Neuronal stem cell (in vitro differentiated cells): ENCODE results near the gene ITSN2.

Experiments used
- DNase-seq: peaks from one replicate; pipeline ENCODE4 v3.0.0-alpha.2; 2013; ENCODE audit warnings: low spot score
- H2AFZ ChIP-seq: one replicate; pipeline ENCODE4 v1.6.1; 2013; ENCODE audit warnings: mild to moderate bottlenecking, low read length, inconsistent platforms
- H2AK5ac ChIP-seq: 2 replicates; pipeline ENCODE4 v1.6.1; 2013; ENCODE audit warnings: low read depth, mild to moderate bottlenecking, inconsistent platforms, low read length, moderate library complexity, mixed read lengths
- H2BK120ac ChIP-seq: 2 replicates; pipeline ENCODE4 v1.6.1; 2013; ENCODE audit warnings: low read depth, mild to moderate bottlenecking, inconsistent platforms, low read length, moderate library complexity, mixed read lengths
- H2BK12ac ChIP-seq: one replicate; pipeline ENCODE4 v1.6.1; 2013; ENCODE audit warnings: low read length, inconsistent platforms
- H2BK15ac ChIP-seq: 2 replicates; pipeline ENCODE4 v1.6.1; 2013; ENCODE audit warnings: mild to moderate bottlenecking, low read length, inconsistent platforms, mixed read lengths
- H2BK5ac ChIP-seq: one replicate; pipeline ENCODE4 v1.6.1; 2013; ENCODE audit warnings: inconsistent platforms, mild to moderate bottlenecking, low read length, moderate library complexity
- H3K14ac ChIP-seq: one replicate; pipeline ENCODE4 v1.6.1; 2013; ENCODE audit warnings: low read length, inconsistent platforms
- H3K18ac ChIP-seq: 2 replicates; pipeline ENCODE4 v1.6.1; 2013; ENCODE audit warnings: low read length, inconsistent platforms
- H3K23ac ChIP-seq: 2 replicates; pipeline ENCODE4 v1.6.1; 2013; ENCODE audit warnings: low read depth, mild to moderate bottlenecking, mixed read lengths, low read length, inconsistent platforms; ENCODE audit not compliant: poor library complexity
- H3K27ac ChIP-seq: replicated peaks from 3 replicates; pipeline ENCODE4 v1.5.1; 2013; ENCODE audit warnings: low read length, inconsistent platforms
- H3K27me3 ChIP-seq, 3 experiments: 2 replicates each; pipeline ENCODE4 v1.6.1; 2013; ENCODE audit warnings: low read length in 3 of 3, mild to moderate bottlenecking in 2 of 3, inconsistent platforms in 1 of 3, low read depth in 1 of 3, mixed read lengths in 1 of 3, moderate library complexity in 1 of 3; ENCODE audit not compliant: control insufficient read depth in 3 of 3, insufficient read depth in 3 of 3
- H3K36me3 ChIP-seq, 2 donors: replicated peaks in 1 of 2; 2 replicates each; pipeline ENCODE4 v1.6.1; 2013; ENCODE audit warnings: low read length in 2 of 2; ENCODE audit not compliant: control insufficient read depth in 2 of 2, insufficient read depth in 2 of 2
- H3K4ac ChIP-seq: 2 replicates; pipeline ENCODE4 v1.6.1; 2013; ENCODE audit warnings: inconsistent platforms, mild to moderate bottlenecking, low read length, moderate library complexity
- H3K4me1 ChIP-seq, 2 donors: 1 replicate in 1 of 2; 2 replicates in 1 of 2; pipeline ENCODE4 v1.6.1; 2013; ENCODE audit warnings: low read length in 2 of 2, low read depth in 1 of 2; ENCODE audit not compliant: control insufficient read depth in 2 of 2, insufficient read depth in 1 of 2
- H3K4me2 ChIP-seq: one replicate; pipeline ENCODE4 v1.6.1; 2013; ENCODE audit warnings: mild to moderate bottlenecking, low read length, inconsistent platforms; ENCODE audit not compliant: insufficient read depth, poor library complexity, severe bottlenecking
- H3K4me3 ChIP-seq, 2 donors: 2 replicates each; pipeline ENCODE4 v1.5.1; 2013; ENCODE audit warnings: low read length in 2 of 2, mild to moderate bottlenecking in 2 of 2, inconsistent platforms in 1 of 2, moderate library complexity in 1 of 2
- H3K79me1 ChIP-seq: one replicate; pipeline ENCODE4 v1.6.1; 2013; ENCODE audit warnings: low read depth, mild to moderate bottlenecking, inconsistent platforms, low read length, moderate library complexity
- H3K9ac ChIP-seq: one replicate; pipeline ENCODE4 v1.6.1; 2013; ENCODE audit warnings: mild to moderate bottlenecking, low read depth, low read length, inconsistent platforms; ENCODE audit not compliant: poor library complexity
- H3K9me3 ChIP-seq, 2 donors: replicated peaks in 1 of 2; 2 replicates each; pipeline versions ENCODE3 to v1.6.1; 2013; ENCODE audit warnings: low read length in 2 of 2, mild to moderate bottlenecking in 2 of 2, inconsistent platforms in 1 of 2, low read depth in 1 of 2, mixed read lengths in 1 of 2, moderate library complexity in 1 of 2; ENCODE audit not compliant: control insufficient read depth in 2 of 2, insufficient read depth in 1 of 2
- H4K8ac ChIP-seq: one replicate; pipeline ENCODE4 v1.6.1; 2013; ENCODE audit warnings: low read depth, mild to moderate bottlenecking, inconsistent platforms, low read length, moderate library complexity
- H4K91ac ChIP-seq: one replicate; pipeline ENCODE4 v1.6.1; 2013; ENCODE audit warnings: low read length, low read depth, mild to moderate bottlenecking, inconsistent platforms; ENCODE audit not compliant: poor library complexity
- WGBS, 2 donors: extraction: QIAGEN DNeasy Blood & Tissue Kit; methylation state at CpG; one replicate each; pipeline ENCODE4 v1.1.7; 2013; ENCODE audit warnings: missing lambda C conversion rate in 2 of 2, mixed read lengths in 1 of 2; ENCODE audit not compliant: insufficient read length in 2 of 2, insufficient replicate concordance in 1 of 2; ENCODE audit errors: extremely low coverage in 2 of 2; 5-methylcytosine and 5-hydroxymethylcytosine counted together

The ITSN2 gene

GRCh38 chr2:24176326-24176725 is 184.0 kb downstream of the ITSN2 start:
- Histone ChIP-seq H3K27me3 (peaks cover 0 to 11% (median 0%) of the 10 kb centered on the region in 3 experiments), H2BK5ac (no peak overlapping the region), H2BK12ac (no peak overlapping the region), H3K79me1 (no peaks in the 10 kb centered on the region), H3K27ac (no peak overlapping the region), H3K4me3 (no peak overlapping the region), H3K23ac (no peak overlapping the region), H2BK15ac (no peak overlapping the region), H4K8ac (no peak overlapping the region), H3K4me2 (no peak overlapping the region), H3K9ac (no peak overlapping the region), H2AFZ (no peak overlapping the region), H3K9me3 (no peaks in the 10 kb centered on the region), H3K36me3 (no peaks in the 10 kb centered on the region), H2BK120ac (no peak overlapping the region), H3K4me1 (no peaks in the 10 kb centered on the region), H2AK5ac (no peak overlapping the region), H3K14ac (no peak overlapping the region), H3K4ac (no peak overlapping the region), H4K91ac (no peak overlapping the region), H3K18ac (no peak overlapping the region)
- no peak for DNase-seq
- no CpG with 5 or more reads among the region's 1 CpG for WGBS, 2 donors

- H3K79me1 ChIP-seq = no peaks in the 10 kb centered on the region
- H3K14ac ChIP-seq = no peak overlapping the region
- no peak overlapping the region for H4K91ac ChIP-seq
- no peak overlapping the region for H2BK12ac ChIP-seq
- no peak overlapping the region for H3K9ac ChIP-seq
- no peak overlapping the region for H3K27ac ChIP-seq
- no peak overlapping the region for H3K4ac ChIP-seq
- no CpG with 5 or more reads among the region's 17 CpGs for WGBS, 2 donors
- no peak overlapping the region for H3K18ac ChIP-seq
- H2BK15ac ChIP-seq = no peak overlapping the region
- H3K4me3 ChIP-seq = no peak overlapping the region
- no peaks in the 10 kb centered on the region for H3K9me3 ChIP-seq
- H3K4me1 ChIP-seq = no peaks in the 10 kb centered on the region
- no peak overlapping the region for H2BK5ac ChIP-seq
- DNase-seq = no peak
- no peak overlapping the region for H2AK5ac ChIP-seq
- no peak overlapping the region for H3K23ac ChIP-seq
- H3K36me3 ChIP-seq = no peaks in the 10 kb centered on the region
- H2AFZ ChIP-seq = no peak overlapping the region
- H2BK120ac ChIP-seq = no peak overlapping the region
- H3K4me2 ChIP-seq = no peak overlapping the region
- no peak overlapping the region for H4K8ac ChIP-seq
- peaks cover 0 to 11% (median 0%) of the 10 kb centered on the region in 3 experiments for H3K27me3 ChIP-seq
These were observed 184.6 kb downstream of the ITSN2 start for GRCh38 chr2:24175631-24176187.

- H4K8ac ChIP-seq = no peak within 1 kb of the TSS
These were observed 185.5 kb downstream of the ITSN2 start, which contains the start of gene FAM228A for GRCh38 chr2:24174851-24175277. Gene FAM228A, plus strand, starts transcription at chr2:24175053. Its CDS starts 428 bp downstream, at chr2:24175481.

GRCh38 chr2:24169023-24169422 is 191.3 kb downstream of the ITSN2 start:
- no peak overlapping the region for H3K4me2 ChIP-seq
- H2BK15ac ChIP-seq = no peak overlapping the region
- no peak overlapping the region for H3K27ac ChIP-seq
- H2BK5ac ChIP-seq = no peak overlapping the region
- H2BK12ac ChIP-seq = no peak overlapping the region
- no peak overlapping the region for H4K91ac ChIP-seq
- H3K14ac ChIP-seq = no peak overlapping the region
- H3K4ac ChIP-seq = no peak overlapping the region
- no peak overlapping the region for H3K18ac ChIP-seq
- H3K4me1 ChIP-seq = no peaks in the 10 kb centered on the region
- H3K4me3 ChIP-seq = no peak overlapping the region
- H3K36me3 ChIP-seq = no peaks in the 10 kb centered on the region
- no peak for DNase-seq
- H3K9me3 ChIP-seq = no peaks in the 10 kb centered on the region
- WGBS, 2 donors = no CpG with 5 or more reads among the region's 5 CpGs
- no peak overlapping the region for H4K8ac ChIP-seq
- no peak overlapping the region for H3K23ac ChIP-seq
- H2AFZ ChIP-seq = no peak overlapping the region
- no peaks in the 10 kb centered on the region for H3K79me1 ChIP-seq
- no peak overlapping the region for H3K9ac ChIP-seq
- H3K27me3 ChIP-seq = no peaks in the 10 kb centered on the region
- no peak overlapping the region for H2BK120ac ChIP-seq
- no peak overlapping the region for H2AK5ac ChIP-seq

More at GRCh38 chr2:24174851-24175277, 185.5 kb downstream of the ITSN2 start, which contains the start of gene FAM228A:
- no peaks in the 10 kb centered on the region for H3K36me3 ChIP-seq
- no peak within 1 kb of the TSS for H2BK120ac ChIP-seq
- no peak within 1 kb of the TSS for H3K4me2 ChIP-seq
- H3K4ac ChIP-seq = no peak within 1 kb of the TSS
- no peak within 1 kb of the TSS for H2BK15ac ChIP-seq
- no peak within 1 kb of the TSS for H2BK5ac ChIP-seq
- H3K27me3 ChIP-seq = peaks cover 0 to 11% (median 0%) of the 10 kb centered on the region in 3 experiments
- no peak within 1 kb of the TSS for H3K9ac ChIP-seq
- DNase-seq = no peak
- no peaks in the 10 kb centered on the region for H3K79me1 ChIP-seq
- no peak within 1 kb of the TSS for H3K14ac ChIP-seq
- H2AFZ ChIP-seq = no peak within 1 kb of the TSS
- no CpG with 5 or more reads among the region's 46 CpGs for WGBS, 2 donors
- H4K91ac ChIP-seq = no peak within 1 kb of the TSS
- no peaks in the 10 kb centered on the region for H3K4me1 ChIP-seq
- no peak within 1 kb of the TSS for H3K27ac ChIP-seq
- H3K18ac ChIP-seq = peak within 1 kb of the TSS; percentile 6
- no peak within 1 kb of the TSS for H3K4me3 ChIP-seq
- H2BK12ac ChIP-seq = no peak within 1 kb of the TSS
- no peak within 1 kb of the TSS for H3K23ac ChIP-seq
- H3K9me3 ChIP-seq = no peaks in the 10 kb centered on the region
- peak within 1 kb of the TSS; percentile 71 for H2AK5ac ChIP-seq
